HG03064 (cell line): Measurements from ENCODE around the gene SZT2.

ENCODE experiments used
- ATAC-seq: cut with Tn5 transposase; IDR thresholded peaks from one replicate; pipeline ENCODE4 v1.9.1; 2021; ENCODE audit warnings: low read depth; ENCODE audit not compliant: unreplicated experiment

Gene SZT2

GRCh38 chr1:43439781-43440180 lies 50.1 kb downstream of the SZT2 start:
- ATAC-seq, result no peak

- no peak for ATAC-seq
Observed at GRCh38 chr1:43440358-43440757, 50.7 kb downstream of the SZT2 start.

DNA sequence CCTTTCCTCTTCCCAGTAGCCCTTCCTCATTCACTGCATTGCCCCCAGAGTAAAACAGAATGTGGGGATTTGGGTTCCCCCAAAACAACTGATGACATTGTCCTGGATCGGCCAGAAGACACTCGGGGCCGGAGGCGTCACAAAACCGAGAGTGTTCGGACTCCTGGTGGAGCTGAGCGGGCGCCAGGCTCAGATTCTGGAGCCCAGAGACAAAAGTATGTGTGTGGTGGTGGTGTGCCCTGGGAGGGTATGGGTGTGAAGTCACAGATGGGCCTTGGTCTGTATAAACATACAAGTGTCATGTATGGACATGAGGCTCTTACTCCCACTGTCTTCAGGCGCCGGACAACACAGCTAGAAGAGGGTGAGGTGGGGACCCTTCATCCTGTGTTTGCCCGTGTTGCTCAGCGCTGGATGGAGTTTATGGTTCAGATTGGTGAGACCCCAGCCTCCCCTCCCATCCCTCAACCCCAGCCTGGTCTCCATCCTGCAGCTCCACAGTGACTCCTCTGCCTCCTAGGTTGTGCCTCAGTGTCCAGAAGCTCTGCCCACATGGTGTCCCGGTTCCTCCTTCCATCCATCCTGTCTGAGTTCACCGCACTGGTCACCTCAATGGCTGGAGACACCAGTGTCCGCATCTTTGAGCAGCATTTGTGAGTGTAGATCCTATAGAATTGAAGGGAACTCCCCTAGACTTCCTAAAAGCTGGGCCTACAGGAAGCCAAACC lies 51.6 kb downstream of the SZT2 start:
- no peak for ATAC-seq

DNA sequence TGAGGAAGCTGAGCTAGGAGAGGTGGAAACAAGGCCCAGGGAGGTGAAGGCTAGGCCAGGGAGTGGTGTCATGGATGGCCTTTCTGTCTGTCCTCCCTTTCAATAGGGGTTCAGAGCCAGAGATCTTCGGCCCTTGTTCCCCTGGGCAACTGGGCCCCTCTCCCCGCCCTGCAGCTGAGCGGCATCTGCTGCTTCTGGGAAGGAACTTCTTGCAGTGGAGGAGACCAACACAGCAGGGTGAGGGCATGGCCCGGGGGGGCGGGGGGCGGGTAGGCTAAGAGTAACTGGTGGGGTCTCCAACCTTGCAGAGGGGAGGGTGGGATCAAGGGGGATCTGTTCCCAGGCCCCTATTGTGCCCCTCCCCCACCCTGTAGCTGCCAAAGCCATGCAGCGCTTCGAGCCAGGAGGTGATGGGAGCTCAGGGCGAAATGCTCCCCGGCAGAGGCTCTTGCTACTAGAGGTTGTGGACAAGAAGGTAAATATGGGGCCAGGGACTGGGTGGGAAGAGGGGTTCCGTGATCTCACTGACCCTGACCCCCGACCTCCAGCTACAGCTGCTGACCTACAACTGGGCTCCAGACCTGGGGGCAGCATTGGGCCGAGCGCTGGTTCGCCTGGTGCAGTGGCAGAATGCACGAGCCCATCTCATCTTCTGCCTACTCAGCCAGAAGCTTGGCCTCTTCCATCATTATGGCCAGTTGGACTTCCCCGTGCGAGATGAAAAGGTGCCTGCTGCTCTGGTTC lies 52.4 kb downstream of the SZT2 start:
- no peak for ATAC-seq

GRCh38 chr1:43442756-43443155 lies 53.1 kb downstream of the SZT2 start:
- no peak for ATAC-seq

DNA sequence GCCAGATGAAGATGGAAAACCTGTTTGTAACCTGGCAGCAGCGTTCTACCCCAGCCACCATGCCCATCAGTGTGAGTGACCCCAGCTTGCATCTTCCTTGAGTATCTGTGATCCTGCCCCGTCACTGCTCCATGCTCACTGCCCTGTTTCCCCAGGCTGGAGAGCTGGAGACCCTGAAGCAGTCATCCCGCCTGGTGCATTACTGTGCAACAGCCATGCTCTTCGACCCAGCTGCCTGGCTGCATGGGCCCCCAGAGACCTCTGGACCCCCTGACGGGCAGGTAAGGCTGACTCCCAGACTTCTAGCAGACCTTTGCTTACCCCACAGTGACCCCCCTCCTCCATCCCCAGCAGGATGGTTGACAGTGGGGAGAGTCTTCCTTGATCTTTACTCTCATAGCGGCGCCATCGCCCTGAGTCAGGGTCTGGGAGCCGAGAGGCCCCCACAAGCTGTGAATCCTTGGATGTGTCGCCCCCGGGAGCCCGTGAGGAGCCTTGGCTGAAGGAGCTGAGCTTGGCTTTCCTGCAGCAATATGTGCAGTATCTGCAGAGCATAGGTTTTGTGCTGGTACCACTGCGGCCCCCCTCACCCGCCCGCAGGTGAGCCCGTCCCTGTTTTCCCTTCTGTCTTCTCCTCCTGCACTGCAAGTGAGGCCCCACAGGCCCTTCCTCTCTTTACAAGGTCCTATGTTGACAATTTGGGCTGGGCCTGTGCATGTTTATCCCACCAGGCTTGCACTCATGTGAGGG lies 53.7 kb downstream of the SZT2 start:
- ATAC-seq, result no peak

GRCh38 chr1:43444151-43444828 lies 54.6 kb downstream of the SZT2 start:
- ATAC-seq, result no peak

DNA sequence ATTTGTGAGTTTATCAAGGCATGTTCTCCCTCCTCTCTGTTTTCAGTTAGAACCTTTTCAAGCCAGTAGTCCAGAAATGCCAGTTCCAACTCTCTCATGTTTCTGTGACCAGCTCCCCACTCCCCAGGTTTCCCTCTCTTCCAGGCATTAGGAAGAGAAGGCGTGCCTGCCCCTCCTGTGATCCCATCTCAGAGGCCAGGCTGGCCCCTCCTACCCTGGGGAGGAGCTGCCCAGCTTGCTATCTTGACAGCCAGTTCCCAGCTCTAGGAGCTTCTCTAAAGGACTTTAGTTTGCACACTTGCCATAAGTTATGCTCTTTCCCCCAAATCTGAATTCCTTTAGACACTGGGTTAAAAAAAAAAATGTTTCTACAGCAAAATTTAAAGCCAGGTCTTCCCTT lies 55.1 kb downstream of the SZT2 start:
- no peak for ATAC-seq

DNA sequence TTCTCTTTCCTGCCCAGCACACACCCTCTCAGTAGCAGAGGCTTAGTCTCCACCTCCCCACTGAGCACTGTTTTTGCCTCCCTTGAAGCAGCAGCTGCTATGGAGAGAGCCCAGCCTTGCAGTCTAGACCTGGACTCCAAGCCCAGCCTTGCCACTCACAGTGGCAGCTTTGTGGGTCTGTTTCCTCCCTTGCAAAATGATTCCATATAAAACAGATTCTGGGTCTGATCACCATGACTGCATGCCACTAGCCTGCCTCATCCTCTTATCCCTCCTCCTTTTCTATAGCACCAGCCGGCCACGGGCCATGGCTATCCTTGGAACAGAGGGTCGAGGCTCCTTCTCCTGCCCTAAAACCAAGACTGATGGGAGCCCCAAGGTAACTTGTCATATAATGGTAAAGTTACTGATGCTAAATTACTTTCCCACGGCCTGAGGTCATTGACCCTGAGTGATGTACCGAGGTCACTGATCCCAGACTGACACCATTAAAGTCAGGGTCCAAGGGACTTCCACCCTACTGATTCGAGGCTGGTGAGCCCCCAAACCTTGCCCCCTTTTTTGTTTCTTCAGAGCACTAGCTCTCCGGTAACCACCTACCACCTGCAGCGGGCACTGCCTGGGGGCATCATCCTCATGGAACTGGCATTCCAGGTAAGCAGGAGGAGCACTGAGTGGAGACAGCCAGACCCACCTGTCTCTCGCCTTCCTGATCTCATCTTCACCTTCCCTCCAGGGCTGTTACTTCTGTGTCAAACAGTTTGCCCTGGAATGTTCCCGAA lies 56.1 kb downstream of the SZT2 start:
- ATAC-seq, result no peak

- no peak for ATAC-seq
Observed at GRCh38 chr1:43446388-43446740, 56.7 kb downstream of the SZT2 start.

GRCh38 chr1:43446881-43447835 lies 57.5 kb downstream of the SZT2 start:
- ATAC-seq, result no peak

- ATAC-seq, result no peak
Observed at GRCh38 chr1:43447891-43448708, 58.4 kb downstream of the SZT2 start.

DNA sequence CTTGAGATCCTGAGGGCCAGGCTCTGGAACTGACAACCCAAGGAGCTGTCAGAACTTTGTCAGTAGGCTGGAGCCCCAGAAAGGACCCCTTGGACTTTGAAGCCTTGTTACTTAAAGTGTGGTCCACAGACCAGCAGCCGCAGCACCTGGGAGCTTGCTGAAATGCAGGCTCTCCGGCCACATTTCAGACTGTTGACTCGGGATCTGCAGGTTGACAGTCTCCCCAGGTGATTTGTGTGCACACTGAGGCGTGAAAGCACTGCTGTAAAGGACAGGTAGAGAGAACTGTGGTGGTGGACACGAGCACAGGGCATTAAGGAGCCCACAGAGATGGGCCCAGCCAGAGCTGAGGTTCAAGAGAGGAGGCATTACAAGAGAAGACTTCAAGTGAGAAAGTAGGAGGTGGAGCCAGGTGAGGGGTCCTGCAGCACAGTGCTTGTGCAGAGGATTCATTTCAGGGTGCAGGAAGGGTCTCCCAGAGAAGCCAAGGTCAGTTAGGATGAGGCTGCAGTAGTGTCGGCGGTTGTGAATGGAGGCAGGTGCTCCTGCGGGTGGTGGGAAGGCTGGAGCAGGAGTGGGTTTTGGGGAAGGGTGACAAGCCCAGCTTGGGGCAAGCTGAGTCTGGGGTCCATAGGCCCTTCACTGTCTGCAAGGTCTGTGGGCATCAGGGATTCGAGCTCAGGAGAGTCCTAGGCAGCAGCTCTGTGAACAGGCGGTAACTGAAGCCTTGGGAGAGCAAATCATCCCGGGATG lies 59.4 kb downstream of the SZT2 start:
- ATAC-seq, result no peak

DNA sequence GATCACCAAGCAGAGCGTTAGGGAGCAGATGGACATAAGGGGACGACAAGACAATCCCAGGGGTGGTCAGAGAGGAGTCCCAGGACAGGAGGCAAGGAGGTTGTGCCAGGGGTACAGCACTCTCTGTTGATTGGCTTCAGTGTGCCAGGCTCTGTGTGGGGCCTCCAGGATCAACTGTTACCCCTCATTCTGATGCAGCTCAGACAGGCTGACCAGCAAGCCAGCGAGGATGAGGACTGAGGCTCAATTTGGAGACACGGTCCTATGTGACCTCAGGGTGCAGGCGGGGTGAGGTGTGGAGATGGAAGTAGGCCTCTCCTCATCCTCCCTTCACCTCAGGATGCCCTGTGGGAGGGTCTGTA lies 60.0 kb downstream of the SZT2 start:
- ATAC-seq, result no peak

GRCh38 chr1:43450251-43450941 lies 60.7 kb downstream of the SZT2 start:
- ATAC-seq, result no peak

- ATAC-seq, result no peak
Observed at GRCh38 chr1:43451157-43451591, 61.5 kb downstream of the SZT2 start.
